Caco-2 (cell line): ENCODE measurements around the gene TIAM1. TPM values are rescaled to one million over a fixed set of nuclear protein-coding genes. Genes with fewer than 3 reads are reported as not detected.

Source experiments
- BruUV-seq: library from RNA; stranded (reverse); fragments of 400-500 nt; replicated peaks from 2 replicates; lab custom pipeline; 2021; lab: Mats Ljungman, UMichigan
- CTCF ChIA-PET: fragments of 300-600 bp; sonication (Branson Sonifier 250); formaldehyde crosslinking; loops from one replicate; lab custom pipeline; 2022; ENCODE audit warnings: antibody characterized with exemption; lab: Charles Lee
- POLR2A ChIA-PET: fragments of 300-600 bp; sonication (Branson Sonifier 250); formaldehyde crosslinking; loops from one replicate; lab custom pipeline; 2022; ENCODE audit warnings: antibody characterized with exemption; lab: Charles Lee
- DNase-seq, 2 experiments: peaks; one replicate each; pipeline versions ENCODE4 v3.0.0 to v3.0.0-alpha.2; 2020 to 2022
- H3K27me3 ChIP-seq: replicated peaks from 2 replicates; pipeline ENCODE4 v1.6.0; 2011; ENCODE audit warnings: low read length; ENCODE audit not compliant: control insufficient read depth, insufficient read depth
- H3K36me3 ChIP-seq: 2 replicates; pipeline ENCODE4 v1.5.1; 2011; ENCODE audit warnings: low read length; ENCODE audit not compliant: control insufficient read depth, insufficient read depth
- H3K4me1 ChIP-seq: fragments of 250-450 bp; sonication (Bioruptor Pico); 2 replicates; pipeline ENCODE4 v1.5.1; 2020; ENCODE audit warnings: mild to moderate bottlenecking
- H3K4me3 ChIP-seq: 2 replicates; pipeline ENCODE4 v1.5.1; 2011; ENCODE audit warnings: low read depth, mild to moderate bottlenecking, control low read depth, low read length
- H3K9me3 ChIP-seq: fragments of 250-450 bp; sonication (Bioruptor Pico); 2 replicates; pipeline ENCODE4 v1.5.1; 2020; ENCODE audit warnings: mild to moderate bottlenecking, moderate library complexity
- H3K27ac Mint-ChIP-seq: one replicate; pipeline ENCODE4 v1.8.0; 2022; ENCODE audit warnings: mixed read lengths; ENCODE audit not compliant: unreplicated experiment
- H3K27me3 Mint-ChIP-seq: one replicate; pipeline ENCODE4 v1.8.0; 2022; ENCODE audit warnings: mixed read lengths; ENCODE audit not compliant: insufficient read depth, unreplicated experiment
- H3K36me3 Mint-ChIP-seq: one replicate; pipeline ENCODE4 v1.8.0; 2022; ENCODE audit warnings: mild to moderate bottlenecking, mixed read lengths; ENCODE audit not compliant: insufficient read depth, unreplicated experiment
- H3K4me1 Mint-ChIP-seq: one replicate; pipeline ENCODE4 v1.8.0; 2022; ENCODE audit warnings: low read depth, mixed read lengths; ENCODE audit not compliant: unreplicated experiment
- H3K4me3 Mint-ChIP-seq: one replicate; pipeline ENCODE4 v1.8.0; 2022; ENCODE audit warnings: mild to moderate bottlenecking, moderate library complexity, mixed read lengths; ENCODE audit not compliant: unreplicated experiment
- H3K9me3 Mint-ChIP-seq: one replicate; pipeline ENCODE4 v1.8.0; 2022; ENCODE audit warnings: mixed read lengths; ENCODE audit not compliant: unreplicated experiment
- CTCF ChIP-seq, 2 experiments: fragments of 200-600 bp in 1 of 2; IDR thresholded peaks; 1 replicate in 1 of 2; 2 replicates in 1 of 2; pipeline versions ENCODE4 v1.5.1 to v1.8.0; 2011 to 2022; ENCODE audit warnings: antibody characterized with exemption in 1 of 2, control low read depth in 1 of 2, inconsistent platforms in 1 of 2, low read depth in 1 of 2, low read length in 1 of 2, mild to moderate bottlenecking in 1 of 2, moderate library complexity in 1 of 2; ENCODE audit not compliant: insufficient read depth in 1 of 2, severe bottlenecking in 1 of 2, unreplicated experiment in 1 of 2
- intact Hi-C: fragments of 100-400 bp; cut with micrococcal nuclease; formaldehyde crosslinking; loops from one replicate; pipeline ENCODE4 v1.10.0; 2022; ENCODE audit not compliant: unreplicated experiment
- total RNA-seq: library from RNA; stranded (reverse); gene quantifications from 2 replicates; pipeline ENCODE4 v1.2.3, GENCODE V29; 2022

The TIAM1 gene
- total RNA-seq, 1 experiment from 2014 or later: 5.2 TPM

- no TSS peak for BruUV-seq
- intact Hi-C loops: loop anchor here (10.0 kb wide), 2 partner anchors 60 to 1040 kb away; no protein-coding TSS in a partner anchor
- DNase-seq: no peak
These were observed 259.4 kb downstream of the TIAM1 start for GRCh38 chr21:31084689-31085088.

GRCh38 chr21:31078796-31079195, 265.3 kb downstream of the TIAM1 start:
- POLR2A ChIA-PET: no interaction called here
- Histone ChIP-seq H3K4me1 (no peaks in the 10 kb centered on the region), H3K27me3 (no peaks in the 10 kb centered on the region), H3K36me3 (no peaks in the 10 kb centered on the region), H3K4me3 (no peak overlapping the region), H3K9me3 (no peaks in the 10 kb centered on the region)
- no TSS peak for BruUV-seq
- H3K9me3 Mint-ChIP-seq: no peaks in the 10 kb centered on the region
- no peak for TF ChIP-seq CTCF (IDR thresholded peaks at IDR 0.05; ENCODE audit: insufficient read depth in 1 of 2, low read depth in 1 of 2, low read length in 1 of 2, severe bottlenecking in 1 of 2, unreplicated experiment in 1 of 2)
- H3K27ac Mint-ChIP-seq: no peak overlapping the region
- H3K4me3 Mint-ChIP-seq: no peak overlapping the region
- CTCF ChIA-PET: no interaction called here
- DNase-seq: no peak
- intact Hi-C loops: no loop called here
- H3K27me3 Mint-ChIP-seq: peaks cover 3% of the 10 kb centered on the region
- H3K4me1 Mint-ChIP-seq: no peaks in the 10 kb centered on the region
- H3K36me3 Mint-ChIP-seq: no peaks in the 10 kb centered on the region

More at GRCh38 chr21:31084689-31085088, 259.4 kb downstream of the TIAM1 start:
- Mint-ChIP-seq H3K27me3 (peaks cover 8% of the 10 kb centered on the region), H3K9me3 (no peaks in the 10 kb centered on the region), H3K27ac (no peak overlapping the region), H3K4me1 (no peaks in the 10 kb centered on the region), H3K36me3 (no peaks in the 10 kb centered on the region), H3K4me3 (no peak overlapping the region)
- Histone ChIP-seq H3K4me1 (no peaks in the 10 kb centered on the region), H3K27me3 (no peaks in the 10 kb centered on the region), H3K36me3 (no peaks in the 10 kb centered on the region), H3K9me3 (no peaks in the 10 kb centered on the region), H3K4me3 (no peak overlapping the region)
- CTCF ChIA-PET: no interaction called here
- TF ChIP-seq CTCF (IDR thresholded peaks at IDR 0.05; ENCODE audit: insufficient read depth in 1 of 2, low read depth in 1 of 2, low read length in 1 of 2, severe bottlenecking in 1 of 2, unreplicated experiment in 1 of 2): no peak
- POLR2A ChIA-PET: no interaction called here

GRCh38 chr21:31078216-31078615, 265.8 kb downstream of the TIAM1 start:
- Mint-ChIP-seq H3K27ac (no peak overlapping the region), H3K9me3 (no peaks in the 10 kb centered on the region), H3K4me1 (no peaks in the 10 kb centered on the region), H3K36me3 (no peaks in the 10 kb centered on the region), H3K27me3 (peaks cover 3% of the 10 kb centered on the region), H3K4me3 (no peak overlapping the region)
- H3K4me1 ChIP-seq: no peaks in the 10 kb centered on the region
- H3K36me3 ChIP-seq: no peaks in the 10 kb centered on the region
- no peak for DNase-seq
- no peaks in the 10 kb centered on the region for H3K27me3 ChIP-seq
- intact Hi-C loops: no loop called here
- TF ChIP-seq CTCF (IDR thresholded peaks at IDR 0.05; ENCODE audit: insufficient read depth in 1 of 2, low read depth in 1 of 2, low read length in 1 of 2, severe bottlenecking in 1 of 2, unreplicated experiment in 1 of 2): no peak
- H3K4me3 ChIP-seq: no peak overlapping the region
- H3K9me3 ChIP-seq: no peaks in the 10 kb centered on the region
- no TSS peak for BruUV-seq
- ChIA-PET CTCF (no interaction called here), POLR2A (no interaction called here)
